Activated T-helper 1 cell treated with anti-CD3 and anti-CD28 coated beads, Interleukin-12 subunit alpha, Interleukin-12 subunit beta, Interleukin-2, Interleukin-4 antibody, amounts not matched to agents 30 ng/mL and 10 ng/mL and 1 ng/mL, durations not matched to agents 14 hours and 24 hours and 36 hours (primary cell): ENCODE measurements around the gene ARNT2. TPM values are rescaled to one million over a fixed set of nuclear protein-coding genes. Genes with fewer than 3 reads are reported as not detected.
"Not testable (repeated sequence)": the region's sequence is repeated elsewhere in the genome, so short reads cannot be mapped to it uniquely, and the experiment has no call there.

ENCODE experiments used
- DNase-seq: peaks from one replicate; pipeline ENCODE4 v3.0.0; 2021; ENCODE audit warnings: low spot score
- H3K27ac Mint-ChIP-seq: one replicate; pipeline ENCODE4 v1.8.0; 2021; ENCODE audit warnings: mild to moderate bottlenecking, mixed read lengths
- H3K27me3 Mint-ChIP-seq: one replicate; pipeline ENCODE4 v1.8.0; 2022; ENCODE audit warnings: mild to moderate bottlenecking, moderate library complexity, mixed read lengths; ENCODE audit not compliant: insufficient read depth
- H3K36me3 Mint-ChIP-seq: one replicate; pipeline ENCODE4 v1.8.0; 2021; ENCODE audit warnings: low read depth, mixed read lengths
- H3K4me1 Mint-ChIP-seq: one replicate; pipeline ENCODE4 v1.8.0; 2021; ENCODE audit warnings: low read depth, mixed read lengths
- H3K4me3 Mint-ChIP-seq: one replicate; pipeline ENCODE4 v1.8.0; 2021; ENCODE audit warnings: mild to moderate bottlenecking, moderate library complexity, mixed read lengths
- H3K9me3 Mint-ChIP-seq: one replicate; pipeline ENCODE4 v1.8.0; 2021; ENCODE audit warnings: mixed read lengths
- intact Hi-C: fragments of 100-400 bp; cut with micrococcal nuclease; formaldehyde crosslinking; loops from one replicate; pipeline ENCODE4 v1.15.1; 2024
- total RNA-seq: library from RNA; stranded (reverse); gene quantifications from 2 replicates; pipeline ENCODE4 v1.2.3, GENCODE V29; 2022

Gene ARNT2
- total RNA-seq, 1 donor from 2014 or later: 0.36 TPM

DNA sequence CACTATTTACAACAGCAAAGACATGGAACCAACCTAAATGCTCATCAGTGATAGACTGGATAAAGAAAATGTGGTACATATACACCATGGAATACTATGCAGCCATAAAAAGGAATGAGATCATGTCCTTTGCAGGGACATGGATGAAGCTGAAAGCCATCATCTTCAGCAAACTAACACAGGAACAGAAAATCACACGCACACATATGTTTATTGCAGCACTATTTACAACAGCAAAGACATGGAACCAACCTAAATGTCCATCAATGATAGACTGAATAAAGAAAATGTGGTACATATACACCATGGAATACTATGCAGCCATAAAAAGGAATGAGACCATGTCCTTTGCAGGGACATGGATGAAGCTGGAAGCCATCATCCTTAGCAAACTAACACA lies 13.2 kb upstream of the ARNT2 start:
- H3K27me3 Mint-ChIP-seq, H3K9me3 Mint-ChIP-seq, H3K4me1 Mint-ChIP-seq, intact Hi-C loops, H3K27ac Mint-ChIP-seq, H3K36me3 Mint-ChIP-seq, DNase-seq, H3K4me3 Mint-ChIP-seq: not testable (repeated sequence)

DNA sequence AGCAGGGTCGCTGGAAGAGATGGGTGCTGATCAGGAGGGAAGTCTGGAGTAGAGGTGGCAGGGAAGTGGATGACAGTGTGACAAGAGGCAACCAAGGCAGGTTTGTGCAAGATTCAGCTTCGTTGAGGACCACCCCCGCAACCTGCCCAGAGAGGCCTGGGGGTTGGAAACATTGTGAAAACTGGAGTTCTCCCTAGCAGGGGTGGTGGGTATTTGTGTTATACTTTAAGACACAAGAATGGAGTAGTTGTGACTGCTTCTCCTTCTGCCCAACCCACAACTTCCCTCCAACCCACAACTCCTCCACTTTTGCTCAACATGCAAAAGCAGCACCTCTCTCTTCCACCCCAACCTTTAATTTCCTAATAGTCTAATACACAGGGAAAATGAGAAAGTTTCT lies 8.6 kb upstream of the ARNT2 start:
- intact Hi-C loops: no loop called here
- no peak for DNase-seq
- Mint-ChIP-seq H3K4me1 (no peaks in the 10 kb centered on the region), H3K9me3 (no peaks in the 10 kb centered on the region), H3K4me3 (no peak overlapping the region), H3K27ac (no peak overlapping the region), H3K27me3 (peaks cover 13% of the 10 kb centered on the region), H3K36me3 (no peaks in the 10 kb centered on the region)

DNA sequence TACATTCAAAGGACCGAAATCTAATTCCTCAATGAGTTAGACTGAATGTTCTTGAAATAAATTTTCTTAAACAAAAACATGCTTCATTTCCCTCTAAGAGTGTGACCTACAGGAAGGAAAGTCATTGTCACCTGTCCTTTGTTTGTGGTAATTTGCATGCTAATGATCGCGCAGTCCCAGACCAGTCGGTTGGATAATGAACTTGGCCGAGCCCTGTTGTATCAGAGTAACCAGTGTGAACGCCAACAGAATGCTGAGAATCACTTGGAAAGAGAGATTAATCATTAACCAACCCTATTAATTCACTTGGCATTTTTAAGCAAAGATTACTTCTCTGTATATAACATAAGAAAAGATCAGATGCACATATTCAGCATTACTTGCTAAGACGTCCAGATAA lies 8.1 kb upstream of the ARNT2 start:
- Mint-ChIP-seq H3K4me3 (no peak overlapping the region), H3K27ac (no peak overlapping the region), H3K4me1 (no peaks in the 10 kb centered on the region), H3K9me3 (no peaks in the 10 kb centered on the region), H3K36me3 (no peaks in the 10 kb centered on the region), H3K27me3 (peaks cover 13% of the 10 kb centered on the region)
- DNase-seq: no peak
- intact Hi-C loops: no loop called here

DNA sequence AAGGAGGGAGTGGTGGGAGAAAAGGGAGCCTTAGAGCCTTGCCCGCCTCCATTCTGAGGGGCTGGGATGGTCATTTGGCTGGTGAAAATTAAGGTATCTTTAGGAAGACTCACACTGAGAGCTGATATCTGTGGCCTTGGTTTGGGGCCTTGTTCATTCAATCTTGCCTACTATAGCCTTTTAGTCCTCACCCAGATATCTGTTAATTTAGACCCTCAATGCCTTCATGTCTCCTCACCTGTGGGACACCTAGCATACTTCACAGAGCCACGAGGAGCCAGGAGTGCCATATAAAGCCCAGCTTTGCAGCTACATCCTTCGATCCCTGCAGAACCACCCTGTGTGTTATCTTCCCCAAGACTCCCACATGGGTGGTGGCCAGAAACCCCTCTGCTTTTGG lies 4.7 kb upstream of the ARNT2 start:
- Mint-ChIP-seq H3K27me3 (peaks cover 35% of the 10 kb centered on the region), H3K27ac (no peak overlapping the region), H3K4me3 (no peak overlapping the region), H3K9me3 (no peaks in the 10 kb centered on the region), H3K4me1 (no peaks in the 10 kb centered on the region), H3K36me3 (no peaks in the 10 kb centered on the region)
- no peak for DNase-seq
- intact Hi-C loops: no loop called here

DNA sequence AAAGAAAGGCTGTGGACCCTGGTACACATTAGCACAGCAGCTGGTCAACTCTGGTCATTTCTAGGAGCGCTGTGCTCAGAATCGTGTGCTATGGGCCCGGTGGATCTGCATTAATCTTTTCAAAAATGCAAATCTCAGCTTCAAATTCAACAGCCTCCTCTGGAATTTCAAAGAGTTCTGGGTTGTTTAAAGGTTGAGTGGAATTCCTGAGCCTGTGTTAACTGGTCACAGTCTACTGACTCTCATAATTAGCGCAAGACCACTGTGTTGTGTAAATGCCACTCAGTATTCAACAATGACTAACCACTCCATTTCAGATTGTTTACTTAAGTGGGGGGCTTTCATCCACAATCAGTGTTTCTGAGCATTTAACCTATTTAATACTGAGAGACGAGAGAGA lies 2.7 kb upstream of the ARNT2 start:
- Mint-ChIP-seq H3K27me3 (peaks cover 53% of the 10 kb centered on the region), H3K4me1 (no peaks in the 10 kb centered on the region)

DNA sequence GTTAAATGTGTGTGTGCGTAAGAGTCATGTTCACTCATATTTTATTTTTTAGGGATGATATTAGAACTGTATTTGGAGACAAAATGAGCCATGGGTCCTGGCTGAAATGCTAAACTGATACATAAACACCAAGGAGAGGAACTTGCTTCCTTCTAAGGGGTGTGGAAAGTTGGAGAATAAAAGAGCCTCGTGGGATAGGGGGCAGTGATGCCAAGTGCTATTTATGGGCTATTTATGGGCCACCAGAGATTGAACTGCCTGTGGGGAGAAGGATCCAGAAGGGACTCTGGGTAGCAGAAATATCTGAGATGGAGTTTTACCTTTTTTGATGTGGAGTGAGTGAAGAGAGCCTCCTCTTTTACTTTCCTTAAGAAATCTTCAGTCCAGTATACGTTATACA lies 1.8 kb upstream of the ARNT2 start:
- H3K27ac Mint-ChIP-seq: no peak overlapping the region
- peaks cover 62% of the 10 kb centered on the region for H3K27me3 Mint-ChIP-seq
- H3K9me3 Mint-ChIP-seq: no peaks in the 10 kb centered on the region
- no peak overlapping the region for H3K4me3 Mint-ChIP-seq
- DNase-seq: no peak
- H3K4me1 Mint-ChIP-seq: no peaks in the 10 kb centered on the region
- peaks cover 1% of the 10 kb centered on the region for H3K36me3 Mint-ChIP-seq
- intact Hi-C loops: no loop called here

More for the DNA sequence above, 2.7 kb upstream of the ARNT2 start:
- no peak overlapping the region for H3K27ac Mint-ChIP-seq
- peaks cover 1% of the 10 kb centered on the region for H3K36me3 Mint-ChIP-seq
- no peak for DNase-seq
- H3K9me3 Mint-ChIP-seq: no peaks in the 10 kb centered on the region
- intact Hi-C loops: no loop called here
- H3K4me3 Mint-ChIP-seq: no peak overlapping the region

DNA sequence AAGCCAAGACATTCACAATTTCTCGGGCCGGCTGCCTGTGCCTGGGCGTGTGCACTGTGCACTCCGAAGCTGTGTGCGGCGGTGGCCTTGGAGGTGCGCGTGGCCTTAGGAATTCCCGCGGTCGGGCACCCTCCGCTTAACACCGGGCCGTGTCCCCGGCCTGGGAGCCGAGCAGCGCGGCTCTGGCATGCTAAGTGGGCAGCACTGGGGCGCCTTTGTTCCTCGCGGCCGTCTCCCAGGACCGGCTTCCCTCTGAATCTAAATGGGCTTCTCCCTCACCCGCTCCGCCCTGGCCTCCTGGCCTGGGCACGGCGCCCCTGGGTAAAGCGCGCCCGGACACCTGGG lies 498 bp upstream of the ARNT2 start:
- intact Hi-C loops: no loop called here
- no peaks in the 10 kb centered on the region for H3K4me1 Mint-ChIP-seq
- no peaks in the 10 kb centered on the region for H3K9me3 Mint-ChIP-seq
- no peak overlapping the region for H3K4me3 Mint-ChIP-seq
- no peak for DNase-seq
- no peak overlapping the region for H3K27ac Mint-ChIP-seq
- peaks cover 1% of the 10 kb centered on the region for H3K36me3 Mint-ChIP-seq
- peaks cover 71% of the 10 kb centered on the region for H3K27me3 Mint-ChIP-seq

DNA sequence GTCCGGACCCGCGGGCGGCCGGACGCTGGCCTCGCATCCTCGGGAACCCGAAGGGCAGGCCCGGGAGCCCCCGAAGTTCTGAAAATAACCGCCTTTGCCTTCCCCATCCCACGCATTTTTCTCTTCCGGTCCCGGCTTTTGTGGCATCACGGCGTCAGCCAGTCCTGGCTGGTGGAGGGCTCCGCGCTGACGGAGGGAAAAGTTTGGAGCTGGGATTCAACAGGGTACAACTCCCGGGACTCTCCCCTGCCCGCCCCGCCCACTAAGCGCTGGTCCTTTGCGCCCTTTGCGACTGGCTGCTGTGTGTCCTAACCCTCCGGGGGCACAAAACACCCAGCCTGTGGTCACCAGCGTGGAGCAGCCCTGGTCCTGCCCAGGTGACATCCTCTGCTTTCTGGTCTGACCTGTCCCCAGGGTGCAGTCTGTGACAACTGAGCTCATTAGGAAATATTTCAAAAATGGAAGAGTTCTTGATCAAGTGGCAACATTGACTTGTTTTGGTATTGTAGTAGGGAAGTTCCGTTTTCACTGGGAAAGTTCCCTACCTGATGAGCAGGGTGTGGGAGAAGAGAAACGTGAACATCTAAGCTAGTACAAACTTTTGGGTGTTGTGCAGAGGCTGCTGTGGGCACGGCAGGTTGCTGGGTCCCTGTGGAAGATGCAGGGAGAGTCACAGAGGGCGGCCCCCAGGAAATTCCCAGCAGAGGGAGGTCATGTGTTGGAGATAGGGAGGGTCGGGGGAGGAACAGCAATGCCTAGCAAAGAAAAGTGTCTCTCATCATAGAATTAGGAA lies 775 bp downstream of the ARNT2 start:
- Mint-ChIP-seq H3K27me3 (peaks cover 69% of the 10 kb centered on the region), H3K9me3 (no peaks in the 10 kb centered on the region), H3K27ac (no peak overlapping the region), H3K4me3 (peak overlapping the region; percentile 43), H3K36me3 (peaks cover 1% of the 10 kb centered on the region), H3K4me1 (no peaks in the 10 kb centered on the region)
- no peak for DNase-seq
- intact Hi-C loops: no loop called here

DNA sequence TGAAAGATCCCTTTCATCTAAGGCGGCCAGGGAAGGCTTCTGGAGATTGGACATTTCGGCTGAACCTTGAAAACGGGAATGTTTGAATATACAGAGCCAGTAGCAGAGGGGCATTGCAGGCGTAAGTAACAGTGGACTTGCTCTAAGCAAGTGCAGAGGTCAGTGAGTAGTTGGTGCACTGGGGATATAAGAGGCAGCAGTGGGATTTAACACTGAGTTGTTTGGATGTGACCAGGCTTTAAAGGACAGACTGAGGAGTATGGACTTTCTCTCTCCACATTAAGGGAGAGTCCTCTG lies 1.3 kb downstream of the ARNT2 start:
- Mint-ChIP-seq H3K9me3 (no peaks in the 10 kb centered on the region), H3K27ac (no peak overlapping the region), H3K4me1 (no peaks in the 10 kb centered on the region), H3K36me3 (peaks cover 1% of the 10 kb centered on the region), H3K27me3 (peaks cover 63% of the 10 kb centered on the region), H3K4me3 (no peak overlapping the region)
- DNase-seq: no peak
- intact Hi-C loops: no loop called here

DNA sequence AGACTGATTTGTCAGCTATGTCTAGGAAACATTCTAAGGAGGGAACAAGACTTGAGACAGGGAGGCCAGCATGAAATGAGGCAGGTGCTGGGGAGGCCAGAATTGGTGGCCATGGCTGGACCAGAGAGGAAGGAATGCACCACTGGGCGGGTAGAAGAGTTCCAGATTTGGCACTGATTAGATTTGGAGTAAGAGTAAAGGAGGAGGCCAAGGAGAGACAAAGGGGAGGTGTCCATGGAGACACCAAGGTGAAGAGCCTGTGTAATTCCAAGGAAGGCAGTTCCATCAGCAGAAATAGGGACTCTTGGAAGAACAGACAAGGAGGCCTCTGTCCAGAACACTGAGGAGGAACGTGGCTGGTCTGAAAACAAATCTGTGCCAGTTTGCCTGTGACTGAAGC lies 1.8 kb downstream of the ARNT2 start:
- Mint-ChIP-seq H3K36me3 (peaks cover 1% of the 10 kb centered on the region), H3K4me3 (no peak overlapping the region), H3K9me3 (no peaks in the 10 kb centered on the region), H3K4me1 (no peaks in the 10 kb centered on the region), H3K27ac (no peak overlapping the region), H3K27me3 (peaks cover 63% of the 10 kb centered on the region)
- intact Hi-C loops: no loop called here
- DNase-seq: no peak

DNA sequence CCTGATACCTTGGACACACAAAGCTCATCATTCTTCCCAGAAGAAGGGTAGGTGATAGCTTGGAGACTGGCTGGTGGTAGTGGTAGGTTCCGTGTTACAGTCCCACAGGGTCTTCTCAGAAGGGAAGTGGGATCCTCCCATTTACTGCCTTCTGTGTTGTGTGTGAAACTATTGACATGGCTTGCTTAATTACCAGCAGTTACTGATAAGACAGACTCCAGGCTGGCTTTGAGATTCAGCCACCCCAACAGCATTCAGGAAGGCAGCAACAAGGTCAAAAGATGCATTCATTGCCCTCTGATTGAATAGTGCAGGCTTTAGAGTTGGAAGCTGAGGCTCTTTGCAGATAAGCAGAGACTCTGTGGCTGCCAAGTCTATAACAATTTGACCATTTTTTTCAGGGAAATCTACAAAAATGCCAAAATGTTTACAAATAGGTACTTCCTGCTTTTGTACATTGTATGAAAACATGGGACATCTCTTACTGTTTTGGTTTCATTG lies 7.7 kb downstream of the ARNT2 start:
- intact Hi-C loops: no loop called here
- Mint-ChIP-seq H3K9me3 (no peaks in the 10 kb centered on the region), H3K4me1 (no peaks in the 10 kb centered on the region), H3K36me3 (no peaks in the 10 kb centered on the region), H3K4me3 (no peak overlapping the region), H3K27me3 (peaks cover 18% of the 10 kb centered on the region), H3K27ac (no peak overlapping the region)
- no peak for DNase-seq

DNA sequence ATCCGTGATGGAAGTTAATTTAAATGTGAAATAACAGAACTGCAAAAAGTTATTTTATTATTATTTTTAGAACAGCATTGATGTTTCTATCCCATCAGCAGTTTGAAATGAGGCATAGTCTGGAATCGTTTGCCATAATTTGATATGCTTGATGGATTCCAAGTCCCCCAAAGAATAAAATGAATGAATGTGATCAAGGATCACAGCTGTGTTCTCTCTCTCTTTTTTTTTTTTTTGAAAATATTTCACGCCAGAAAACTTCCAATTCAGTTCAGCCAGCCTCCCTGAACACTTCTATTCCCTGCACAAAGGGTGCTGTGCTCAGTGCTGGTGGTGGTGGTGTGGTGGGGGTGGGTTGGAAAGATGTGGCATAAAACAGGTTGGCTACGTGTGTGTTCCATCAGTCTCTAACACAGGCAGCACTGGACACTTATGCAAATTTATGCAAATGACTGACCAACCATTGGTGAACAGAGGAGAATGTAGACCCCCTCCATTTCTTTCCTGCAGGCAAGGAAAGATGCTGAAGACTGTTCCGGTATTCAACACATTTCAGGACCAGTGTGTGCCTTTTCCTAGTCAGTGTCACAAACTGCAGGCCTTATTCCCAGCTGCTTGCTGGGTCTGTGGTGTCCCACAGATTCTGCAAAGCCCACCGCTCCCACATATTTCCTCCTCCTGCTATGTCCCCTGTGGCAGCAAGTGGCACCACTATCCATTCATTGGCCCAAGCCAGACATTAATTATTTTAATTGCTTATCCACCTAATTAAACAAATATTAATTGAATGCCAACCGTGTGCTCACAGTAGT lies 10.6 kb downstream of the ARNT2 start:
- H3K9me3 Mint-ChIP-seq: no peaks in the 10 kb centered on the region
- DNase-seq: no peak
- intact Hi-C loops: no loop called here
- peaks cover 5% of the 10 kb centered on the region for H3K27me3 Mint-ChIP-seq
- no peaks in the 10 kb centered on the region for H3K4me1 Mint-ChIP-seq
- no peak overlapping the region for H3K4me3 Mint-ChIP-seq
- H3K27ac Mint-ChIP-seq: no peak overlapping the region
- no peaks in the 10 kb centered on the region for H3K36me3 Mint-ChIP-seq

DNA sequence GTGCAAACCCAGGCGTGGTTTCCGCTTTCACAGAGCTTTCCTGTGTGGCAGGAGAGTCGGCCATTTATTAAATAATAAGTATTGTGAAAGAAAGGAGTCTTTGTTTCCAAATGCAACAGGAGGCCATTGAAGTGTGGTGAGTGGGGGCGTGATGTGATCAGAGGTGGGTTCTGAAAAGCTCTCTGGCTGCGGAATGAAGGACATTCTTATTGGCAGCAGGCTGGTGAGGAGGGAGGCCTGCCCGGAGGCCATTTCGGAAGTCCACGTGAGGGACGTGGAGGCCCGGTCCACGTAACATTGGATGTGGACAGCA lies 11.1 kb downstream of the ARNT2 start:
- Mint-ChIP-seq H3K4me3 (no peak overlapping the region), H3K9me3 (no peaks in the 10 kb centered on the region), H3K27ac (peak overlapping the region; percentile 16), H3K36me3 (no peaks in the 10 kb centered on the region), H3K4me1 (no peaks in the 10 kb centered on the region), H3K27me3 (peaks cover 5% of the 10 kb centered on the region)
- no peak for DNase-seq
- intact Hi-C loops: no loop called here
